MCF 10A (cell line): ENCODE results near the gene TBC1D3B. TPM values are rescaled to one million over a fixed set of nuclear protein-coding genes. Genes with fewer than 3 reads are reported as not detected.
"Not testable (repeated sequence)": the region's sequence is repeated elsewhere in the genome, so short reads cannot be mapped to it uniquely, and the experiment has no call there.

Source experiments
- BruUV-seq: library from RNA; stranded (reverse); fragments of 400-500 nt; replicated peaks from 2 replicates; lab custom pipeline; 2021; lab: Mats Ljungman, UMichigan
- CTCF ChIA-PET: fragments of 300-600 bp; sonication (Branson Sonifier 250); formaldehyde crosslinking; extraction: SDS; loops from one replicate; lab custom pipeline; 2021; ENCODE audit warnings: antibody characterized with exemption, inconsistent platforms; lab: Yijun Ruan, JAX
- POLR2A ChIA-PET: fragments of 300-600, 350-650 bp; sonication (Branson Sonifier 250); formaldehyde crosslinking; extraction: SDS; loops from one replicate; lab custom pipeline; 2020; ENCODE audit warnings: antibody characterized with exemption, inconsistent platforms; lab: Yijun Ruan, JAX
- DNase-seq: peaks from one replicate; pipeline ENCODE4 v3.0.0-alpha.2; 2018; ENCODE audit not compliant: unreplicated experiment
- H3K27ac Mint-ChIP-seq: one replicate; pipeline ENCODE4 v1.8.0; 2022; ENCODE audit warnings: mild to moderate bottlenecking, low read depth, mixed read lengths; ENCODE audit not compliant: unreplicated experiment
- H3K27me3 Mint-ChIP-seq: one replicate; pipeline ENCODE4 v1.8.0; 2022; ENCODE audit warnings: mixed read lengths; ENCODE audit not compliant: insufficient read depth, unreplicated experiment
- H3K36me3 Mint-ChIP-seq: one replicate; pipeline ENCODE4 v1.8.0; 2022; ENCODE audit warnings: mild to moderate bottlenecking, moderate library complexity, mixed read lengths; ENCODE audit not compliant: insufficient read depth, unreplicated experiment
- H3K4me1 Mint-ChIP-seq: one replicate; pipeline ENCODE4 v1.8.0; 2022; ENCODE audit warnings: mixed read lengths; ENCODE audit not compliant: insufficient read depth, unreplicated experiment
- H3K4me3 Mint-ChIP-seq: one replicate; pipeline ENCODE4 v1.8.0; 2022; ENCODE audit warnings: mild to moderate bottlenecking, moderate library complexity, mixed read lengths; ENCODE audit not compliant: unreplicated experiment
- H3K9me3 Mint-ChIP-seq: one replicate; pipeline ENCODE4 v1.8.0; 2022; ENCODE audit warnings: mixed read lengths; ENCODE audit not compliant: unreplicated experiment
- CTCF ChIP-seq: fragments of 200-600 bp; IDR thresholded peaks from one replicate; pipeline ENCODE4 v1.8.0; 2022; ENCODE audit warnings: antibody characterized with exemption, mild to moderate bottlenecking; ENCODE audit not compliant: unreplicated experiment
- intact Hi-C: fragments of 100-400 bp; cut with micrococcal nuclease; formaldehyde crosslinking; loops from 2 replicates; pipeline ENCODE4 v1.14.1; 2022
- total RNA-seq: library from RNA; stranded (reverse); gene quantifications from 2 replicates; pipeline ENCODE4 v1.2.3, GENCODE V29; 2022

TBC1D3B gene
- total RNA-seq, 1 experiment from 2014 or later = 12.5 TPM

GRCh38 chr17:36127911-36128310 is 48.5 kb downstream of the TBC1D3B start:
- CTCF ChIA-PET = interaction anchor here (1.0 to 12.3 kb wide), 3 partner anchors 9 to 55 kb away, joined by 3 to 109 read pairs (median 4); no protein-coding TSS in a partner anchor

GRCh38 chr17:36127199-36127893 is 49.1 kb downstream of the TBC1D3B start:
- Mint-ChIP-seq H3K4me3 (no peak overlapping the region), H3K27ac (no peak overlapping the region), H3K36me3 (no peaks in the 10 kb centered on the region), H3K27me3 (peaks cover 54% of the 10 kb centered on the region), H3K9me3 (peaks cover 18% of the 10 kb centered on the region), H3K4me1 (no peaks in the 10 kb centered on the region)
- intact Hi-C loops = no loop called here
- BruUV-seq = no TSS peak
- no peak for DNase-seq
- CTCF ChIA-PET = interaction anchor here (12.3 kb wide), 1 partner anchor 21 kb away, joined by 109 read pairs; no protein-coding TSS in a partner anchor
- POLR2A ChIA-PET = no interaction called here
- TF ChIP-seq CTCF = no peak

More at GRCh38 chr17:36127911-36128310, 48.5 kb downstream of the TBC1D3B start:
- TF ChIP-seq CTCF = no peak
- Mint-ChIP-seq H3K27me3 (peaks cover 60% of the 10 kb centered on the region), H3K36me3 (no peaks in the 10 kb centered on the region), H3K4me1 (no peaks in the 10 kb centered on the region), H3K27ac (no peak overlapping the region), H3K9me3 (peaks cover 18% of the 10 kb centered on the region), H3K4me3 (no peak overlapping the region)
- intact Hi-C loops = no loop called here
- POLR2A ChIA-PET = no interaction called here
- no peak for DNase-seq
- BruUV-seq = no TSS peak

- BruUV-seq = no TSS peak
- Mint-ChIP-seq H3K4me1 (no peaks in the 10 kb centered on the region), H3K27me3 (peaks cover 45% of the 10 kb centered on the region), H3K4me3 (no peak overlapping the region), H3K9me3 (peaks cover 18% of the 10 kb centered on the region), H3K27ac (no peak overlapping the region), H3K36me3 (no peaks in the 10 kb centered on the region)
- no peak for TF ChIP-seq CTCF
- intact Hi-C loops = no loop called here
- DNase-seq = no peak
- POLR2A ChIA-PET = no interaction called here
- CTCF ChIA-PET = interaction anchor here (1.2 to 12.3 kb wide), 2 partner anchors 18 to 23 kb away, joined by 3 to 109 read pairs; no protein-coding TSS in a partner anchor
These were observed 51.3 kb downstream of the TBC1D3B start for GRCh38 chr17:36124879-36125824.

- no TSS peak for BruUV-seq
- no peaks in the 10 kb centered on the region for H3K36me3 Mint-ChIP-seq
- peaks cover 45% of the 10 kb centered on the region for H3K27me3 Mint-ChIP-seq
- POLR2A ChIA-PET = interaction anchor here (1.6 kb wide), 1 partner anchor 11 kb away, joined by 5 read pairs; no protein-coding TSS in a partner anchor
- TF ChIP-seq CTCF = no peak
- no peak overlapping the region for H3K27ac Mint-ChIP-seq
- H3K4me1 Mint-ChIP-seq = no peaks in the 10 kb centered on the region
- no peak overlapping the region for H3K4me3 Mint-ChIP-seq
- no peak for DNase-seq
- CTCF ChIA-PET = interaction anchor here (1.3 to 12.3 kb wide), 2 partner anchors 9 to 25 kb away, joined by 4 to 109 read pairs; no protein-coding TSS in a partner anchor
- intact Hi-C loops = no loop called here
- peaks cover 18% of the 10 kb centered on the region for H3K9me3 Mint-ChIP-seq
These were observed 53.0 kb downstream of the TBC1D3B start for GRCh38 chr17:36123431-36123830.

- H3K4me3 Mint-ChIP-seq, BruUV-seq, H3K4me1 Mint-ChIP-seq, H3K27ac Mint-ChIP-seq, POLR2A ChIA-PET, intact Hi-C loops, H3K9me3 Mint-ChIP-seq, H3K36me3 Mint-ChIP-seq, DNase-seq: not testable (repeated sequence)
- CTCF ChIA-PET = interaction anchor here (4.7 kb wide), 1 partner anchor 28 kb away, joined by 29 read pairs; no protein-coding TSS in a partner anchor
- H3K27me3 Mint-ChIP-seq = peaks cover 44% of the 10 kb centered on the region
These were observed 55.3 kb downstream of the TBC1D3B start for GRCh38 chr17:36121099-36121498.
